GM10248 (cell line): ENCODE results near the gene KLF2.

ENCODE experiments used
- CTCF ChIA-PET: fragments of 300-600 bp; sonication (Branson Sonifier 250); formaldehyde crosslinking; extraction: SDS; loops from one replicate; lab custom pipeline; 2021; ENCODE audit warnings: antibody characterized with exemption; lab: Yijun Ruan, JAX
- POLR2A ChIA-PET: fragments of 350-650 bp; sonication (Branson Sonifier 250); formaldehyde crosslinking; extraction: SDS; loops from one replicate; lab custom pipeline; 2020; ENCODE audit warnings: antibody characterized with exemption; lab: Yijun Ruan, JAX
- DNase-seq: peaks from one replicate; pipeline ENCODE4 v3.0.0; 2012; ENCODE audit errors: extremely low spot score
- TF ChIP-seq, protein P1 (sequence below): IDR thresholded peaks from 2 replicates; pipeline ENCODE4 v1.5.1; 2012; ENCODE audit warnings: mild to moderate bottlenecking, low read depth; ENCODE audit errors: extremely low read depth, missing control alignments, control extremely low read depth

The KLF2 gene

GRCh38 chr19:16349551-16350152, 25.0 kb downstream of the KLF2 start:
- POLR2A ChIA-PET, result no interaction called here
- CTCF ChIA-PET, result no interaction called here
- TF ChIP-seq, protein P1, sequence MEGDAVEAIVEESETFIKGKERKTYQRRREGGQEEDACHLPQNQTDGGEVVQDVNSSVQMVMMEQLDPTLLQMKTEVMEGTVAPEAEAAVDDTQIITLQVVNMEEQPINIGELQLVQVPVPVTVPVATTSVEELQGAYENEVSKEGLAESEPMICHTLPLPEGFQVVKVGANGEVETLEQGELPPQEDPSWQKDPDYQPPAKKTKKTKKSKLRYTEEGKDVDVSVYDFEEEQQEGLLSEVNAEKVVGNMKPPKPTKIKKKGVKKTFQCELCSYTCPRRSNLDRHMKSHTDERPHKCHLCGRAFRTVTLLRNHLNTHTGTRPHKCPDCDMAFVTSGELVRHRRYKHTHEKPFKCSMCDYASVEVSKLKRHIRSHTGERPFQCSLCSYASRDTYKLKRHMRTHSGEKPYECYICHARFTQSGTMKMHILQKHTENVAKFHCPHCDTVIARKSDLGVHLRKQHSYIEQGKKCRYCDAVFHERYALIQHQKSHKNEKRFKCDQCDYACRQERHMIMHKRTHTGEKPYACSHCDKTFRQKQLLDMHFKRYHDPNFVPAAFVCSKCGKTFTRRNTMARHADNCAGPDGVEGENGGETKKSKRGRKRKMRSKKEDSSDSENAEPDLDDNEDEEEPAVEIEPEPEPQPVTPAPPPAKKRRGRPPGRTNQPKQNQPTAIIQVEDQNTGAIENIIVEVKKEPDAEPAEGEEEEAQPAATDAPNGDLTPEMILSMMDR, result no peak
- no peak for DNase-seq

DNA sequence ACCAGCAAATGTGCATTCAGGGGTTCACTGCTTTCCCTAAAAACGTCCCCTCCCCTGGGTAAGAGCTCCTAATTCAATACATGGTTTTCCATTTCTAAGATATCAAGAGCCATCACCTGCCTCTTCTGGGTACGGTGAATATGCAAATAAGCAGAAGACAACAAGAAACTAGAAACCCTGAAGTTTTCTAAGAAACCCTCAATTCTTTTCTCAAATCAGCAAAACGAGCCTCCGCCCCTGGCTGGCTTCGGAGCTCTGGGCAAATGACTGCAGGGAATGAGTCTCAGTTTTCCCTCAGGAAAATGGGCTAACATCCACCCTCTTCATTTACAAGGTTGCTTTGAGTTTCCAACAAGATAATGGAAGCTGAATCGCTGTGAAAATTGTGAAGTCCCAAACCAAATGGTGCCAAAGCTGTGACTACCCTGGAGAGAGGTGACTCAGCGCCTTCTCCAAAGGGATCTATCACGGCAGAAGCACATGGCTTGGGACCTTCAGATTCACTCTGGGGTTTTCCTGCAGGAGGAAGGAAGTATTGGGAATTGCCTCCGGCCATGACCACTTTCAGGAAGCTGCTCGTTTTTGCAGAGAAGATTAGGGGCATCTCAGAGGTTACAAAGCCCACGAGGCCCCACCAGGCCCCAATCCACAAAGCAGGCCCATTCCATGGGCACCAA, 26.6 kb downstream of the KLF2 start:
- ChIA-PET CTCF (interaction anchor here (1.0 kb wide), 1 partner anchor 9 kb away, joined by 3 read pairs; no protein-coding TSS in a partner anchor), POLR2A (no interaction called here)

DNA sequence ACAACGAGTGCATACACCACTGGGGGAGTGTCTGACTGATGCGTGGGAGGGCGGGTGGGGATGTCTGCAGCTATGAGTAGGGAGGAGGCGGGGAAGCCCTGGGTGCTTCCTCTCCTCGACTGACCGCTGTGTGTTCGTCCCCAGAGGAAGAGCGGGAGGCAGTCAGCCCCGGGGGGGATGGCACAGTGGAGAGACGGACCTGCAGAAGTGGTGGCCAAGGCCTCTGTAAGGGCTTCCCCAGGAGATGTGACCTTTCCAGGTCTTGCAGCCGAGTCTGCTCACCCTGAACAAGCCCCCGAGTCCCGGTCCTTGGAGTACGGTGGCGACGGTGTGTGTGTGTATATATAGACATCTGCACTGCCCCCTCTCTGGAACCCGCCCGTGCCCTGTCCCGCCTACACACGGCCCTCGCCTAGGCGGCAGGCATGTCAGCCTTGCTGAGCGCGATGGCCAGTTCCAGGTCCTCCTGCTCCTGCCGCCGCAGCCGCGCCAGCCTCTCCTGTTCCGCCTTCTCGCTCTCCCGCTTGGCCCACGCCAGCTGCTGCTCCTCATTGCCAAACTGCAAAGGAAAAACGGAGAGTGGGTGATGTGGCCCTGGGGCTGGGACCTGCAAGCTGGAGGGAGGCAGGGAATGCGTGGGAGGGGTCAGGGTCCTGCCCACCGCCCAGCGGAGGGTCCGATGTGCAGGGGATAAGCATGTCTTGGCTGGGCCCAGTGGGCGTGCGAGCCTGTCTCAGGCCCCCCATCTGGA, 30.8 kb downstream of the KLF2 start:
- CTCF ChIA-PET, result interaction anchor here (0.7 to 1.9 kb wide), 2 partner anchors 11 to 27 kb away, joined by 3 to 4 read pairs; no protein-coding TSS in a partner anchor

More for the DNA sequence above, 26.6 kb downstream of the KLF2 start:
- DNase-seq, result no peak
- TF ChIP-seq, protein P1, result no peak

DNA sequence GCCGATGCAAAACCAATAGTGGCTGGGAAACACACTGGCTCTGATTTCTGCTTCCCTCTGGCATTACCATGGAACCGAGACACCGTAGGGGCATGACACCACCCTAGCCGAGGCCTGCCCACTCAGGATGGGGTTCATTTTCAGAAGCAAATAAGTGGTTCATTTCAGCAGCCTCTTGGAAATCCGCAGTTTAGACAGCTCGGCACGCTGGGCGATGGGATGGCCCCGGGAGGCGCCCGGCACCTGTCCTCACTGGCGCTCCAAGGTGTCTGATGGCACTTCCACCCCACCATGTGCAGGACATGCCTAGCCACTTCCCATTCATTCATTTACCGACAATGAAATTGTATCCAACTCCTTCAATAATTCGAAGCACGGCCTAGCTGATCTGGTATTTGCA, 33.8 kb downstream of the KLF2 start:
- POLR2A ChIA-PET, result no interaction called here
- TF ChIP-seq, protein P1, result no peak
- CTCF ChIA-PET, result no interaction called here
- DNase-seq, result no peak

More for the DNA sequence above, 30.8 kb downstream of the KLF2 start:
- no peak for DNase-seq
- TF ChIP-seq, protein P1, result no peak
- POLR2A ChIA-PET, result no interaction called here

GRCh38 chr19:16359074-16359473, 34.4 kb downstream of the KLF2 start:
- CTCF ChIA-PET, result no interaction called here
- POLR2A ChIA-PET, result no interaction called here
- TF ChIP-seq, protein P1, result no peak
- DNase-seq, result no peak

- TF ChIP-seq, protein P1, result no peak
- ChIA-PET CTCF (no interaction called here), POLR2A (no interaction called here)
- DNase-seq, result no peak
Measured at GRCh38 chr19:16359964-16360363, 35.3 kb downstream of the KLF2 start.
